Spleen (tissue), 13 donors: ENCODE data around the gene NPBWR2. TPM values are rescaled to one million over a fixed set of nuclear protein-coding genes. Genes with fewer than 3 reads are reported as not detected.

Experiments used
- DNase-seq: peaks from one replicate; pipeline ENCODE4 v3.0.0-alpha.2; 2020
- H3K27ac ChIP-seq, 8 donors: fragments of 200-600 bp; sonication (generic) in 7 of 8; 1 replicate in 4 of 8; 2 replicates in 4 of 8; pipeline versions ENCODE4 v1.5.0 to v1.8.0; 2016 to 2021; ENCODE audit warnings: inconsistent platforms in 4 of 8, mild to moderate bottlenecking in 4 of 8, moderate library complexity in 1 of 8
- H3K27me3 ChIP-seq, 7 donors: fragments of 200-600 bp; sonication (generic) in 6 of 7; replicated peaks in 1 of 7; 1 replicate in 4 of 7; 2 replicates in 3 of 7; pipeline versions ENCODE4 v1.5.0 to v1.8.0; 2016 to 2021; ENCODE audit warnings: inconsistent platforms in 3 of 7, mild to moderate bottlenecking in 1 of 7
- H3K36me3 ChIP-seq, 6 donors: fragments of 200-600 bp; sonication (generic) in 5 of 6; 1 replicate in 4 of 6; 2 replicates in 2 of 6; pipeline versions ENCODE4 v1.5.0 to v1.8.0; 2016 to 2021; ENCODE audit warnings: inconsistent platforms in 2 of 6
- H3K4me1 ChIP-seq, 6 donors: fragments of 200-600 bp; sonication (generic) in 5 of 6; 1 replicate in 3 of 6; 2 replicates in 3 of 6; pipeline versions ENCODE4 v1.5.0 to v1.8.0; 2016 to 2021; ENCODE audit warnings: inconsistent platforms in 3 of 6
- H3K4me3 ChIP-seq, 8 donors: fragments of 200-600 bp; sonication (generic) in 7 of 8; 1 replicate in 4 of 8; 2 replicates in 4 of 8; pipeline versions ENCODE4 v1.5.0 to v1.8.0; 2016 to 2021; ENCODE audit warnings: inconsistent platforms in 4 of 8, mild to moderate bottlenecking in 4 of 8, moderate library complexity in 2 of 8
- H3K9me3 ChIP-seq, 8 donors: fragments of 200-600 bp; sonication (generic) in 7 of 8; 1 replicate in 4 of 8; 2 replicates in 4 of 8; pipeline versions ENCODE4 v1.5.0 to v1.8.0; 2016 to 2021; ENCODE audit warnings: inconsistent platforms in 4 of 8
- CTCF ChIP-seq, 11 experiments: fragments of 200-600 bp in 7 of 11; fragments of 450-650 bp in 4 of 11; sonication (generic) in 4 of 11; IDR thresholded peaks in 8 of 11; conservative IDR thresholded peaks in 3 of 11; 1 replicate in 7 of 11; 2 replicates in 4 of 11; pipeline versions ENCODE4 v1.4.0 to v1.8.0; 2016 to 2021; ENCODE audit warnings: antibody characterized with exemption in 11 of 11, inconsistent platforms in 4 of 11, mild to moderate bottlenecking in 1 of 11
- POLR2A ChIP-seq, 3 donors: fragments of 450-650 bp; IDR thresholded peaks; one replicate each; pipeline ENCODE4 v1.5.1; 2017; ENCODE audit warnings: antibody characterized with exemption in 3 of 3, mild to moderate bottlenecking in 1 of 3
- POLR2AphosphoS5 ChIP-seq, 3 donors: sonication (generic); formaldehyde crosslinking; IDR thresholded peaks; one replicate each; pipeline ENCODE4 v1.5.1; 2017; ENCODE audit warnings: antibody characterized with exemption in 3 of 3
- WGBS, 5 donors: extraction: QIAGEN DNeasy Blood & Tissue Kit in 3 of 5; methylation state at CpG; one replicate each; pipeline versions ENCODE4 v1.1.5 to v1.1.7; 2013 to 2018; 5-methylcytosine and 5-hydroxymethylcytosine counted together
- intact Hi-C: fragments of 100-400 bp; cut with DNase I; formaldehyde crosslinking; loops from one replicate; pipeline ENCODE4 v1.15.0; 2023; ENCODE audit warnings: low total_unique reads
- long read RNA-seq, 2 donors: transcript quantifications; one replicate each; lab custom pipeline, GENCODE V29; 2026
- polyA plus RNA-seq, 3 donors: library from polyadenylated mRNA; stranded (reverse); fragments of 200-250 nt; gene quantifications; one replicate each; pipeline ENCODE4 v1.2.1, GENCODE V29; 2013
- total RNA-seq, 7 donors: library from RNA; depleted of rRNA in 3 of 7; stranded (reverse); fragments of >200 nt in 3 of 7; fragmentation: NEBNext Ultra II Directional in 4 of 7; extraction: Animal tissue kit (Norgen Biotek cat#: 25700) in 4 of 7; gene quantifications; one replicate each; pipeline versions ENCODE4 v1.1.0 to v1.2.1, GENCODE V29; 2016 to 2021
- donor health status: healthy with polysubstance abuse.
- donor health status: DM: no; HTN: no; CAD: no; lungs with moderate emphysema.
- donor health status: DM: no; HTN: no; CAD: no.
- donor health status: Bipolar disorder and iron deficiency.
- donor health status: healthy.
- donor health status: DM: no; HTN: no; CAD: no.
- donor health status: DM: yes; HTN: yes; CAD: no.

The NPBWR2 gene, protein sequence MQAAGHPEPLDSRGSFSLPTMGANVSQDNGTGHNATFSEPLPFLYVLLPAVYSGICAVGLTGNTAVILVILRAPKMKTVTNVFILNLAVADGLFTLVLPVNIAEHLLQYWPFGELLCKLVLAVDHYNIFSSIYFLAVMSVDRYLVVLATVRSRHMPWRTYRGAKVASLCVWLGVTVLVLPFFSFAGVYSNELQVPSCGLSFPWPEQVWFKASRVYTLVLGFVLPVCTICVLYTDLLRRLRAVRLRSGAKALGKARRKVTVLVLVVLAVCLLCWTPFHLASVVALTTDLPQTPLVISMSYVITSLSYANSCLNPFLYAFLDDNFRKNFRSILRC
- total RNA-seq, result under 1 TPM in 1 of 7 donors, not detected in 6; 0.26 TPM
- polyA plus RNA-seq, result not detected
- long read RNA-seq, donor 1, result 0 reads
- long read RNA-seq, donor 2, result 0 reads

- Histone ChIP-seq H3K36me3 (no peaks in the 10 kb centered on the region), H3K9me3 (no peaks in the 10 kb centered on the region), H3K4me3 (no peak within 1 kb of the TSS), H3K27ac (peak within 1 kb of the TSS in 5 of 8 donors; percentile 55 to 80 (median 60)), H3K27me3 (peaks cover 0 to 34% (median 14%) of the 10 kb centered on the region in 7 donors), H3K4me1 (peaks cover 5 to 29% (median 21%) of the 10 kb centered on the region in 6 donors)
- TF ChIP-seq POLR2AphosphoS5 (IDR thresholded peaks at IDR 0.05) (peak in 2 of 3 donors; percentile 26 to 34), CTCF (IDR thresholded peaks at IDR 0.05 in 8 of 11, conservative IDR thresholded peaks at IDR 0.05 in 3 of 11) (no peak), POLR2A (IDR thresholded peaks at IDR 0.05) (no peak)
- 47 to 83% (median 55%) methylated on average over 12 to 22 of the region's 22 CpGs for WGBS, 5 donors
- DNase-seq, result peak; percentile 82
- intact Hi-C loops, result no loop called here
Observed at GRCh38 chr20:64106981-64107735, at the start of gene NPBWR2. Gene NPBWR2 (minus strand): TSS chr20:64107565. CDS start chr20:64106831, 734 bp downstream.

DNA sequence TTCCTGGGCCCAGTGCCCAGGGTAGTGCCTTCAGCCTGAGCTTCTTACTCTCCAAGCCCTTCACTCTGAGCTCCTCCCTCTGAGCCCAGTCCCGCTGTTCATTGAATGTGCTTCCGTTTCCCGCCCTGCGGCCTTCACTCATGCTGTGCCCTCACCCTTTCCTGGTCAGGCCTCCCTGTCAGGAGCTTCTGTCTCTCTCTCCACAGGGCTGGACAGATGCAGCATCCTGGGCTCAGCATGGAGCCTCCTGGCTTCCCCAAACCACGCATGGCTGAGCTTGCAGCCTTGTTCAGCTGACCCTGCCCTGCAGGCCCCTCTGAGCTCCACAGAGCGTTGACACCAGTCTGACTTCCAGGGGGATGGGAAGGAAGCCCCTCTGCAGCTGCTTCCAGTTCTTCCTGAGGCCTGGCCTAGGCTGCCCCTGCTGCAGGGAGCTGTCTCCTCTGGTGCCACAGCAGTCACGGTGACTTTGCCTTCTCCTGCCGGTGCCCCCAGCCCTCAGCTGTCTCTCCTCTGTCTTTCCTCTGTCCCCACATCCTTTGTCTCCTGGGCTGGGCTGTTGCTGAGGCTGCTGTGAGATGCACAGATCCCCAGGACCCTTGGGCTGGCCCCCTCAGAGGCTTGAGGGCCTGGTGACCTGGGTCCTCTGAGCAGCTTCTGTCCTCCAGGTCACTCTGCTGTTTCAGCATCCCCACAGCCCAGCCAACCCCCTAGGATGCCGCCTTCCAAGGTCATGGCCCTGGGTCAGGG, 48.9 kb upstream of the NPBWR2 start:
- Histone ChIP-seq H3K36me3 (no peaks in the 10 kb centered on the region), H3K4me3 (no peak overlapping the region), H3K4me1 (peaks cover 0 to 22% (median 7%) of the 10 kb centered on the region in 6 donors), H3K9me3 (no peaks in the 10 kb centered on the region), H3K27me3 (peaks cover 0 to 35% (median 21%) of the 10 kb centered on the region in 7 donors), H3K27ac (peak overlapping the region in 2 of 8 donors; percentile 22 to 28)
- WGBS, 5 donors, result 42 to 68% (median 56%) methylated on average over 9 of the region's 9 CpGs
- no peak for DNase-seq
- TF ChIP-seq POLR2AphosphoS5 (IDR thresholded peaks at IDR 0.05) (peak in 2 of 3 donors; percentile 16 to 51), POLR2A (IDR thresholded peaks at IDR 0.05) (no peak), CTCF (IDR thresholded peaks at IDR 0.05 in 8 of 11, conservative IDR thresholded peaks at IDR 0.05 in 3 of 11) (no peak)
- intact Hi-C loops, result no loop called here

GRCh38 chr20:64155258-64156135, 48.1 kb upstream of the NPBWR2 start:
- peak overlapping the region in 2 of 8 donors; percentile 22 to 28 for H3K27ac ChIP-seq
- 72 to 78% (median 77%) methylated on average over 21 to 22 of the region's 22 CpGs for WGBS, 5 donors
- DNase-seq, result no peak
- peaks cover 0 to 27% (median 13%) of the 10 kb centered on the region in 7 donors for H3K27me3 ChIP-seq
- no peaks in the 10 kb centered on the region for H3K9me3 ChIP-seq
- no peaks in the 10 kb centered on the region for H3K36me3 ChIP-seq
- peaks cover 0 to 22% (median 7%) of the 10 kb centered on the region in 6 donors for H3K4me1 ChIP-seq
- no peak overlapping the region for H3K4me3 ChIP-seq
- intact Hi-C loops, result no loop called here
- no peak for TF ChIP-seq POLR2AphosphoS5 (IDR thresholded peaks at IDR 0.05)
- no peak for TF ChIP-seq POLR2A (IDR thresholded peaks at IDR 0.05)
- TF ChIP-seq CTCF (IDR thresholded peaks at IDR 0.05 in 8 of 11, conservative IDR thresholded peaks at IDR 0.05 in 3 of 11), result no peak
